ENCODE results near the gene PDE10A.

Gene PDE10A

DNA sequence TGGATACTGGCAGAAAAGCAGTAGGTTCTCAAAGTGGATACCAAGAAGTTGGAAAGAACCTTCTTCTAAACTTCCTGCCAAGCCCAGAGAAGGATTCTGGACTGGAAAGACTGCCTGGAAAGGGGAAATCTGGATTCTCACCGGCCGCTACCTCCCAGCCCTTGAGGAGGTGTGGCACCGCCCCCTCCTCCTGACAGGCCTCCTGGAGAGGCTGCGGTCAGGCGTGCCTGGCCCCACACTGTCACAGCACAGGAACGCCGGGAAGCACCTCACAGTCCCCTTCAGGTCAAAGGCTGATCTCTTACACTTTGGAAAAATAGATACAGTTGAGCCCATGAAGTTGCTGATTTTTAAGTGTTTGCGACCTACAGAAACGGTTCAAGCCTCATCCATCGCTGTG lies 16.3 kb upstream of the PDE10A start:
- POLR2A ChIA-PET (ENCODE audit: low non-redundant PET), result no interaction called here

DNA sequence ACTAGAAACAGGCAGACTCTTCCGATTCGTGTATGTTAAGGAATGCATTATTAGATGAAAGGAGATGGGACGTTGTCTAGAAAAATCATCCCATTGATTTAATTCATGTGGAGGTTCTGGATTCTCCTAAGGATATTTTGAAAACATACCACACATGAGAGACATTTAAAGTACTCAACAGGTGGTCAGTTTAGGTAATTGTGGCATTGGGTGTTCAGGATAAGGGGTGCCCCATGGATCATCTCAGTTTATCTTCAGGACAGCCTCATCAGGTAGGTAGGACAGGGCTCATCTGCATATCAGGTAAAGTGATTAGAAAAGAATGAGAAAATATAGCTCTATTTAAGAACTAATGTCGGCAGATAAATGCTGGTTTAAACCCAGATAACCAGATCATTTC lies 15.9 kb upstream of the PDE10A start:
- ChIA-PET POLR2A (ENCODE audit: low non-redundant PET) (no interaction called here), CTCF (interaction anchor here (0.6 kb wide), 1 partner anchor 37 kb away, joined by 3 read pairs; no protein-coding TSS in a partner anchor)
- TF ChIP-seq, protein P1, sequence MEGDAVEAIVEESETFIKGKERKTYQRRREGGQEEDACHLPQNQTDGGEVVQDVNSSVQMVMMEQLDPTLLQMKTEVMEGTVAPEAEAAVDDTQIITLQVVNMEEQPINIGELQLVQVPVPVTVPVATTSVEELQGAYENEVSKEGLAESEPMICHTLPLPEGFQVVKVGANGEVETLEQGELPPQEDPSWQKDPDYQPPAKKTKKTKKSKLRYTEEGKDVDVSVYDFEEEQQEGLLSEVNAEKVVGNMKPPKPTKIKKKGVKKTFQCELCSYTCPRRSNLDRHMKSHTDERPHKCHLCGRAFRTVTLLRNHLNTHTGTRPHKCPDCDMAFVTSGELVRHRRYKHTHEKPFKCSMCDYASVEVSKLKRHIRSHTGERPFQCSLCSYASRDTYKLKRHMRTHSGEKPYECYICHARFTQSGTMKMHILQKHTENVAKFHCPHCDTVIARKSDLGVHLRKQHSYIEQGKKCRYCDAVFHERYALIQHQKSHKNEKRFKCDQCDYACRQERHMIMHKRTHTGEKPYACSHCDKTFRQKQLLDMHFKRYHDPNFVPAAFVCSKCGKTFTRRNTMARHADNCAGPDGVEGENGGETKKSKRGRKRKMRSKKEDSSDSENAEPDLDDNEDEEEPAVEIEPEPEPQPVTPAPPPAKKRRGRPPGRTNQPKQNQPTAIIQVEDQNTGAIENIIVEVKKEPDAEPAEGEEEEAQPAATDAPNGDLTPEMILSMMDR (conservative IDR thresholded peaks at IDR 0.05; ENCODE audit: low read depth), result no peak
- no peak for DNase-seq (ENCODE audit: low spot score)
- no peak overlapping the region for H3K27ac ChIP-seq

More for the DNA sequence above, 16.3 kb upstream of the PDE10A start:
- H3K27ac ChIP-seq, result no peak overlapping the region
- no peak for DNase-seq (ENCODE audit: low spot score)
- CTCF ChIA-PET, result interaction anchor here (0.6 kb wide), 1 partner anchor 37 kb away, joined by 3 read pairs; no protein-coding TSS in a partner anchor
- TF ChIP-seq, protein P1 (conservative IDR thresholded peaks at IDR 0.05; ENCODE audit: low read depth), result no peak

DNA sequence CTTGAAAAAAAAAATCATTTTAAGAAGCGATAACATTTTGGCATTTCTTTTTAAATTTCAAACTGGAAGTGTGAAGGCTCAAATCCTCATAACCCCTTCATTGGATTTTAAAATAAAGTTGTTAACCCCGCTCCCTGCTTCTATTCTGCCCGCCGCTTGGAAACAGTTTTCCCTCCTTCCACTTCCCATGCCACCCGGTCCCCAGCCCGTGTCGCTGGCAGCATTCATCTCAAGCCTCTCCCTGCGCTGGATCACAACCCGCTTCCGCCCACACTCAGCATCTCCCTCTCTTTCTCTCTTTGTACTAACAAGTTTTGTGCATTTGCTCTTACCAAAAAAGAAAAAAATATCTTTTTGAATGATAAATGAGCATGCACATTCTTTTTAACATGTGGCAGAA lies 15.4 kb upstream of the PDE10A start:
- POLR2A ChIA-PET (ENCODE audit: low non-redundant PET), result no interaction called here
- TF ChIP-seq, protein P1 (conservative IDR thresholded peaks at IDR 0.05; ENCODE audit: low read depth), result no peak
- H3K27ac ChIP-seq, result no peak overlapping the region
- CTCF ChIA-PET, result no interaction called here
- no peak for DNase-seq (ENCODE audit: low spot score)

DNA sequence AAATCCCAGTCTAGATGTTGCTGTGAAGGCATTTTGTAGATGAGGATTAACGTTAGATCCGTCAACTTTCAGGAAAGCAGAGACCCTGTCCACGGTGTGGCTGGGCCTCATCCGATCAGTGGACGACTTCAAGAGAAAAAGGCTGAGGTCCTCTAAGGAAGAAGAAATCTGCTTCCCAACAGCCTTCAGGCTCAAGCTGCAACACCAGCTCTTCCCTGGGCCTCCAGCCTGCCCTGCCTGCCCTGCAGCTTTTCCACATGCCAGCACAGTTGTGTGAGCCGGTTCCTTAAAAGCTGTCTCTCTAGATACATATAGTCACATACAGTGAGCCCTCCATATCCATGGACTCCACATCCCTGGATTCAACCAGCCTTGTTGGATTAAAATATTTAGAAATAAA lies 14.1 kb upstream of the PDE10A start:
- no peak for DNase-seq (ENCODE audit: low spot score)
- H3K27ac ChIP-seq, result no peak overlapping the region
- CTCF ChIA-PET, result interaction anchor here (0.7 kb wide), 2 partner anchors 17 to 188 kb away, joined by 3 read pairs; no protein-coding TSS in a partner anchor
- POLR2A ChIA-PET (ENCODE audit: low non-redundant PET), result no interaction called here
- TF ChIP-seq, protein P1 (conservative IDR thresholded peaks at IDR 0.05; ENCODE audit: low read depth), result no peak

DNA sequence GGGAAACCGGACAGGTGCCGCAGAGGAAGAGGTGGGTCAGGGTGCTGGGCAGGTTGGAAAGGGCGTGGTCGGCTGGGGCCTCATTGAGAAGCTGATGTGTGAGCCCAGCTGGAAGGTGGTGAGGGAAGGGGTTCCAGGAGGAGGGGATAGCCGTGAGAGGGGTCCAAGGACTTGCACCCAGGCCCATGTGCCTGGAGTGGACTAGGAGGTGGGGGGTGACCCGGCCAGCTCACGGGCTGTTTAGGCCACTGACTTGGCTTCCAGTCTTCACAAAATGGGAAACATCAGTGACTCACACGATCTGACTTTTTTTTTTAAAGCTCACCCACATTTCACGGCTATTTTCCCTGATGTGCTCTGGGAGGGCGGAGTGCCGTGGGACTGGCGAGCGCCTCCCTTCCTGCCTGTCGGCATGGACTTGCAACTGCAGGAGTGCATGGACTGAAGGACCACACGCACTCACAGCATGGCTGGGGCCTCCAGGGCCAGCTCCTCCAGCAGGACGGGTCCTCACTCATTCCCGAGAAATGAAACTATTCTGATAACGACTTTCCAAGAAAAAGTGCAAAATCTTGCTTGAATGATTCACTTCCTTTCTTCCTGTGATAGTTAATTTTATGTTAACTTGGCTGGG lies 13.5 kb upstream of the PDE10A start:
- TF ChIP-seq, protein P1 (conservative IDR thresholded peaks at IDR 0.05; ENCODE audit: low read depth), result no peak
- POLR2A ChIA-PET (ENCODE audit: low non-redundant PET), result interaction anchor here (0.7 kb wide), 1 partner anchor 27 kb away, joined by 3 read pairs; no protein-coding TSS in a partner anchor
- CTCF ChIA-PET, result interaction anchor here (0.7 kb wide), 2 partner anchors 18 to 188 kb away, joined by 3 read pairs; no protein-coding TSS in a partner anchor
- no peak for DNase-seq (ENCODE audit: low spot score)
- no peak overlapping the region for H3K27ac ChIP-seq

DNA sequence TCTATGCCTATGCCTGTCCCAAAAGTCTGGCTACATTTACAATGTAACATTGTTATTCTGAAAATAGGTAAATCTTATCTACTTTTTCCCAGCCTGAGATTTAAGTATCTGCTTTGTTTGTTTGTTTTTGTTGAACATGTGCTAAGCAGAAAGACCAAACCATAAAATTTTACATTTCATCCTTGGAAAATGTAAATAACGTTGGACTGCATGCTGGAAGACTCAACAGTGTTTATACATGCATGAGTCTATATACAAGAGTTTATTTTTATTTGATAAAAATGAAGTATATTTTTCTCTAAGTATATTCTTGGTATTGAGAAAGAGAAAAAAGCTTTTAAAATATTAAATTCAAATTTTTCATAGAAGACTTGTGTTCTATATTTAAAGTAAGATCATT lies 12.1 kb upstream of the PDE10A start:
- POLR2A ChIA-PET (ENCODE audit: low non-redundant PET), result no interaction called here
- CTCF ChIA-PET, result no interaction called here
- TF ChIP-seq, protein P1 (conservative IDR thresholded peaks at IDR 0.05; ENCODE audit: low read depth), result no peak
- no peak for DNase-seq (ENCODE audit: low spot score)
- no peak overlapping the region for H3K27ac ChIP-seq
